Peyer's patch (tissue), 4 donors: Measurements from ENCODE around the gene GABBR2. TPM values are rescaled to one million over a fixed set of nuclear protein-coding genes. Genes with fewer than 3 reads are reported as not detected.

Source experiments
- DNase-seq, 3 donors: peaks; one replicate each; pipeline ENCODE4 v3.0.0-alpha.2; 2017 to 2019
- H3K27ac ChIP-seq, 4 donors: fragments of 200-600 bp; sonication (generic); one replicate each; pipeline ENCODE4 v1.5.1; 2016 to 2019
- H3K27me3 ChIP-seq, 2 donors: fragments of 200-600 bp; sonication (generic); one replicate each; pipeline ENCODE4 v1.5.1; 2019
- H3K36me3 ChIP-seq, 3 donors: fragments of 200-600 bp; sonication (generic); one replicate each; pipeline ENCODE4 v1.5.1; 2016 to 2019
- H3K4me1 ChIP-seq, 4 donors: fragments of 200-600 bp; sonication (generic); one replicate each; pipeline ENCODE4 v1.5.1; 2016 to 2019
- H3K4me3 ChIP-seq, 4 donors: fragments of 200-600 bp; sonication (generic); 1 replicate in 3 of 4; 2 replicates in 1 of 4; pipeline ENCODE4 v1.5.1; 2016 to 2019; ENCODE audit warnings: mild to moderate bottlenecking in 1 of 4
- H3K9me3 ChIP-seq, 4 donors: fragments of 200-600 bp; sonication (generic); one replicate each; pipeline ENCODE4 v1.5.1; 2016 to 2019; ENCODE audit warnings: mild to moderate bottlenecking in 1 of 4
- CTCF ChIP-seq, 6 experiments: fragments of 450-650 bp in 4 of 6; fragments of 200-600 bp in 2 of 6; sonication (generic) in 1 of 6; IDR thresholded peaks; one replicate each; pipeline ENCODE4 v1.5.1; 2017 to 2019; ENCODE audit warnings: antibody characterized with exemption in 6 of 6, mild to moderate bottlenecking in 3 of 6, moderate library complexity in 1 of 6
- POLR2A ChIP-seq, 2 donors: fragments of 450-650 bp; IDR thresholded peaks; one replicate each; pipeline ENCODE4 v1.5.1; 2017; ENCODE audit warnings: antibody characterized with exemption in 2 of 2, mild to moderate bottlenecking in 2 of 2, moderate library complexity in 2 of 2
- total RNA-seq, 4 donors: library from RNA; depleted of rRNA; stranded (reverse); fragments of >200 nt; gene quantifications; one replicate each; pipeline ENCODE4 v1.1.0, GENCODE V29; 2016

GABBR2 gene
- total RNA-seq, 4 donors from 2014 or later = not detected

- no peak for DNase-seq
- H3K27ac ChIP-seq = no peak overlapping the region
- no peaks in the 10 kb centered on the region for H3K9me3 ChIP-seq
- no peaks in the 10 kb centered on the region for H3K36me3 ChIP-seq
- H3K4me1 ChIP-seq = peaks cover 0 to 1% (median 0%) of the 10 kb centered on the region in 4 donors
- no peaks in the 10 kb centered on the region for H3K27me3 ChIP-seq
- H3K4me3 ChIP-seq = no peak overlapping the region
- TF ChIP-seq POLR2A (IDR thresholded peaks at IDR 0.05) = no peak
- no peak for TF ChIP-seq CTCF (IDR thresholded peaks at IDR 0.05)
Measured at GRCh38 chr9:98262056-98262455, 446.7 kb downstream of the GABBR2 start.

GRCh38 chr9:98260635-98261034 is 448.1 kb downstream of the GABBR2 start:
- DNase-seq = no peak
- H3K9me3 ChIP-seq = no peaks in the 10 kb centered on the region
- H3K27ac ChIP-seq = no peak overlapping the region
- peaks cover 0 to 5% (median 0%) of the 10 kb centered on the region in 4 donors for H3K4me1 ChIP-seq
- H3K4me3 ChIP-seq = no peak overlapping the region
- H3K27me3 ChIP-seq = no peaks in the 10 kb centered on the region
- H3K36me3 ChIP-seq = no peaks in the 10 kb centered on the region
- TF ChIP-seq CTCF (IDR thresholded peaks at IDR 0.05) (no peak), POLR2A (IDR thresholded peaks at IDR 0.05) (no peak)

GRCh38 chr9:98259791-98260190 is 448.9 kb downstream of the GABBR2 start:
- no peak for TF ChIP-seq POLR2A (IDR thresholded peaks at IDR 0.05)
- TF ChIP-seq CTCF (IDR thresholded peaks at IDR 0.05) = no peak

GRCh38 chr9:98256756-98257155 is 452.0 kb downstream of the GABBR2 start:
- H3K36me3 ChIP-seq = peaks cover 0 to 5% (median 0%) of the 10 kb centered on the region in 3 donors
- H3K27ac ChIP-seq = peak overlapping the region; percentile 87 to 98 (median 93)
- H3K4me3 ChIP-seq = peak overlapping the region; percentile 74 to 87 (median 80)
- H3K27me3 ChIP-seq = no peaks in the 10 kb centered on the region
- H3K4me1 ChIP-seq = peaks cover 0 to 25% (median 2%) of the 10 kb centered on the region in 4 donors
- no peaks in the 10 kb centered on the region for H3K9me3 ChIP-seq
- DNase-seq = peak in 1 of 3 donors; percentile 35
- no peak for TF ChIP-seq CTCF (IDR thresholded peaks at IDR 0.05)
- peak in 1 of 2 donors; percentile 23 for TF ChIP-seq POLR2A (IDR thresholded peaks at IDR 0.05)

More at GRCh38 chr9:98259791-98260190, 448.9 kb downstream of the GABBR2 start:
- Histone ChIP-seq H3K4me3 (no peak overlapping the region), H3K27ac (no peak overlapping the region), H3K9me3 (no peaks in the 10 kb centered on the region), H3K27me3 (no peaks in the 10 kb centered on the region), H3K4me1 (peaks cover 0 to 5% (median 0%) of the 10 kb centered on the region in 4 donors), H3K36me3 (no peaks in the 10 kb centered on the region)
- no peak for DNase-seq

- peak in 3 of 6 experiments; percentile 25 to 35 (median 31) for TF ChIP-seq CTCF (IDR thresholded peaks at IDR 0.05)
- peak; percentile 63 to 64 for TF ChIP-seq POLR2A (IDR thresholded peaks at IDR 0.05)
- H3K36me3 ChIP-seq = peaks cover 0 to 7% (median 0%) of the 10 kb centered on the region in 3 donors
Measured at GRCh38 chr9:98255578-98256296, 453.0 kb downstream of the GABBR2 start, which contains the start of gene TBC1D2. Gene TBC1D2 (minus strand): TSS chr9:98255649. CDS start chr9:98255541, 108 bp downstream.

More at GRCh38 chr9:98255578-98256296, 453.0 kb downstream of the GABBR2 start, which contains the start of gene TBC1D2:
- Histone ChIP-seq H3K27me3 (no peaks in the 10 kb centered on the region), H3K9me3 (no peaks in the 10 kb centered on the region), H3K4me1 (peaks cover 0 to 29% (median 2%) of the 10 kb centered on the region in 4 donors), H3K4me3 (peak within 1 kb of the TSS; percentile 74 to 87 (median 80)), H3K27ac (peak within 1 kb of the TSS; percentile 87 to 98 (median 93))
- DNase-seq = peak; percentile 97 to 99 (median 99)
